H1 (cell line): ENCODE results near the gene GALNT9.
"Not testable (repeated sequence)": the region's sequence is repeated elsewhere in the genome, so short reads cannot be mapped to it uniquely, and the experiment has no call there.

Source experiments
- CTCF ChIP-seq, 3 experiments: IDR thresholded peaks; 1 replicate in 2 of 3; 2 replicates in 1 of 3; pipeline versions ENCODE4 v1.5.1 to v1.6.1; 2011; ENCODE audit warnings: low read length in 3 of 3, mild to moderate bottlenecking in 3 of 3, inconsistent platforms in 2 of 3, low read depth in 1 of 3, moderate library complexity in 1 of 3; ENCODE audit not compliant: insufficient read depth in 1 of 3; ENCODE audit errors: control extremely low read depth in 1 of 3
- NRF1 ChIP-seq: IDR thresholded peaks from 2 replicates; pipeline ENCODE4 v1.6.1; 2011; ENCODE audit warnings: mild to moderate bottlenecking, low read depth, low read length, improper control_type of control experiment

GRCh38 chr12:132243171-132243570, 86.2 kb downstream of the GALNT9 start:
- TF ChIP-seq NRF1; CTCF (IDR thresholded peaks at IDR 0.05; ENCODE audit: control extremely low read depth in 1 of 3, insufficient read depth in 1 of 3, low read depth in 1 of 3, low read length in 3 of 3): not testable (repeated sequence)
